ENCODE data around the gene DNAAF1. TPM values are rescaled to one million over a fixed set of nuclear protein-coding genes. Genes with fewer than 3 reads are reported as not detected.

The DNAAF1 gene
- polyA plus RNA-seq, 1 of the 3 experiments (the other 2 are of a cell fraction) = 0.35 TPM

DNA sequence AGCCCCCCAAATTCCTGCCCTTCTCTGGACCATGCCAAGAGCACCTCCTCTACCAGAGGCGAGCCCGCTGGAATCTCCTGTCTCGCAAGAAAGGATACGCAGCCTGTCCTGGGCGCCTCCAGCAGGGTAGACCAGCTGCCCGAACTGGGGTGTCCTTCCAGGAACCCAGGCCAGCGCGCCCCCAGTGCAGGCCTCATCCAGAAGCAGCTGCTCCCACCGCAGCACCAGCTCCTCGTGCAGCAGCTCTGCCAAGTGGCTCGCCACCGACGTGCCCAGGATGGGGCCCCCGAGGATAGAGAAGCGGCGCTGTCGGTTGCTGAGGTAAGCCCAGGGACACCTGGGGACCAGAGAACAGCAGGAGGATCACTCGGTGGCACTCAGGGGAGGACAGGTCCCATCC is 37.0 kb downstream of the DNAAF1 start:
- no peaks in the 10 kb centered on the region for H3K9me3 ChIP-seq
- no peak for DNase-seq
- no peaks in the 10 kb centered on the region for H3F3A ChIP-seq (replicated peaks; ENCODE audit: insufficient read depth)
- H4K20me1 ChIP-seq (ENCODE audit: insufficient read depth) = 0 out of 2 replicates have a peak, but pooled peaks cover 5% of the 10 kb centered on the region
- no peak overlapping the region for H3K27ac ChIP-seq (ENCODE audit: low read depth in 2 of 2, low read length in 1 of 2)
- H3K4me3 ChIP-seq (ENCODE audit: low read depth in 2 of 2, low read length in 1 of 2) = no peak overlapping the region
- H3K9me2 ChIP-seq = no peaks in the 10 kb centered on the region
- no peak overlapping the region for H2AFZ ChIP-seq (ENCODE audit: low read depth)
- peaks cover 33% of the 10 kb centered on the region for H3K79me2 ChIP-seq (ENCODE audit: insufficient read depth)
- H3K36me3 ChIP-seq (replicated peaks in 1 of 2; ENCODE audit: control insufficient read depth in 1 of 2, insufficient read depth in 2 of 2, low read length in 1 of 2) = peaks cover 0 to 65% of the 10 kb centered on the region in 2 experiments
- H3K4me2 ChIP-seq = no peak overlapping the region
- peaks cover 0 to 11% of the 10 kb centered on the region in 2 experiments; a peak in 1 of 4 replicates for H3K4me1 ChIP-seq (ENCODE audit: control insufficient read depth in 1 of 2, insufficient read depth in 2 of 2, low read depth in 1 of 2, low read length in 1 of 2)
- H3K27me3 ChIP-seq (ENCODE audit: insufficient read depth) = no peaks in the 10 kb centered on the region
- no peak overlapping the region for H3K9ac ChIP-seq
- no peak for TF ChIP-seq NRF1 (IDR thresholded peaks at IDR 0.05; ENCODE audit: low read depth, low read length)
- TF ChIP-seq MEF2A (IDR thresholded peaks at IDR 0.05; ENCODE audit: borderline replicate concordance, low read depth) = no peak
- no peak for TF ChIP-seq SIN3A (IDR thresholded peaks at IDR 0.05; ENCODE audit: borderline replicate concordance, low read depth, low read length)
- TF ChIP-seq NFIC (IDR thresholded peaks at IDR 0.05; ENCODE audit: borderline replicate concordance) = no peak
- TF ChIP-seq RAD21 (IDR thresholded peaks at IDR 0.05; ENCODE audit: low read length) = no peak
- TF ChIP-seq FOXJ3 (CRISPR knock-in tag; IDR thresholded peaks at IDR 0.05) = no peak
- TF ChIP-seq RCOR1 (IDR thresholded peaks at IDR 0.05; ENCODE audit: low read length) = no peak
- TF ChIP-seq, protein P1, sequence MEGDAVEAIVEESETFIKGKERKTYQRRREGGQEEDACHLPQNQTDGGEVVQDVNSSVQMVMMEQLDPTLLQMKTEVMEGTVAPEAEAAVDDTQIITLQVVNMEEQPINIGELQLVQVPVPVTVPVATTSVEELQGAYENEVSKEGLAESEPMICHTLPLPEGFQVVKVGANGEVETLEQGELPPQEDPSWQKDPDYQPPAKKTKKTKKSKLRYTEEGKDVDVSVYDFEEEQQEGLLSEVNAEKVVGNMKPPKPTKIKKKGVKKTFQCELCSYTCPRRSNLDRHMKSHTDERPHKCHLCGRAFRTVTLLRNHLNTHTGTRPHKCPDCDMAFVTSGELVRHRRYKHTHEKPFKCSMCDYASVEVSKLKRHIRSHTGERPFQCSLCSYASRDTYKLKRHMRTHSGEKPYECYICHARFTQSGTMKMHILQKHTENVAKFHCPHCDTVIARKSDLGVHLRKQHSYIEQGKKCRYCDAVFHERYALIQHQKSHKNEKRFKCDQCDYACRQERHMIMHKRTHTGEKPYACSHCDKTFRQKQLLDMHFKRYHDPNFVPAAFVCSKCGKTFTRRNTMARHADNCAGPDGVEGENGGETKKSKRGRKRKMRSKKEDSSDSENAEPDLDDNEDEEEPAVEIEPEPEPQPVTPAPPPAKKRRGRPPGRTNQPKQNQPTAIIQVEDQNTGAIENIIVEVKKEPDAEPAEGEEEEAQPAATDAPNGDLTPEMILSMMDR (IDR thresholded peaks at IDR 0.05) = no peak
- no peak for TF ChIP-seq RXRA (IDR thresholded peaks at IDR 0.05; ENCODE audit: borderline replicate concordance, low read depth)
- no peak for TF ChIP-seq TCF12 (IDR thresholded peaks at IDR 0.05)
- no peak for TF ChIP-seq ELF1 (IDR thresholded peaks at IDR 0.05)
- TF ChIP-seq CHD2 (IDR thresholded peaks at IDR 0.05; ENCODE audit: low read length, partially characterized antibody) = no peak
- ChIA-PET POLR2A (no interaction called here), CTCF (interaction anchor here (1.0 to 1.2 kb wide), 2 partner anchors 98 to 116 kb away, joined by 3 to 6 read pairs; no protein-coding TSS in a partner anchor)
- WGBS (ENCODE audit: low lambda C conversion rate) = 95% methylated on average over 9 of the region's 18 CpGs

DNA sequence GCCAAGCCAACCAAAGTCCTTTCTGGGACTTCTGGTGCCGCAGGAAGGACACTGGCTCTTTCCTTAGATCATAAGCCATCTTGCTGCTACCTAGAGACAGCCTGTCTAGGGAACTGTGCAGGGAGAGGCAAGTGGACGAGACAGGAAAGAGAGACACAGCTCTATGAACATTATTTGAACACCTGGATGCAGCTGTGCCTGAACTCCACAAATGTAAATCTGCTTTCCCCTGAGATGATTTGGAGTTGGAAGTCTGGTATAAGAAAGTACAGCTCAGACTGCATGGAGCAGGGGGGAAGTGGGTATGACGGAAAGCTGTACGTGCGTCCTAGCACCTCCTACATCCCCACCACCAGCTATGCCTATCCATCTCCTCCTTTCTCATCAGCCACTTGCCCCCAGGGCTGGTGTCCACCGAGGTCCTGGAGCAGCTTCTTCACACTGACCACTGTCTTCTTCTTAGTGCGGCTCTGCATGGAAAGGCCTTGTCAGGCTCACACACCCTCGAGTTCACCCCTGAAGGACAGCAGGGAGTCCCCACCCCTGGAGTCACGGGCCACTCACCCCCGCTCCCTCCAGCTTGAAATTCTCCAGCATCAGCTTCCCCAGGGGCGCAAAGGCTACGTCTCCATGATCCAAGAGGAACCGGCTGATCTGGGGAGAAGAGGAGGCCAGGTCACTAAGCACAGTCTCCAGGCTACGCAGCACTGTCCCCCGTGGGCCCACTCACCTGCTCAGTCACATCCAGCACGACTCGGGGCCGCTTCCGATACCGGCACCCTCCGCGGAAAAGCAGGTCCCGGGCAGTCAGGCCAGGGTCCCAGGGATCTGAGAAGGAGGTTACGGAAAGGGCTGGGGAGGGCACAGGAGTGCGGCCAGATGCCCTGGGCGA is 37.8 kb downstream of the DNAAF1 start:
- WGBS (ENCODE audit: low lambda C conversion rate) = 97% methylated on average over 23 of the region's 26 CpGs
- no peaks in the 10 kb centered on the region for H3K27me3 ChIP-seq (ENCODE audit: insufficient read depth)
- H3K9ac ChIP-seq = no peak overlapping the region
- H3K36me3 ChIP-seq (replicated peaks in 1 of 2; ENCODE audit: control insufficient read depth in 1 of 2, insufficient read depth in 2 of 2, low read length in 1 of 2) = peaks cover 0 to 65% of the 10 kb centered on the region in 2 experiments
- no peak overlapping the region for H3K4me3 ChIP-seq (ENCODE audit: low read depth in 2 of 2, low read length in 1 of 2)
- 0 out of 2 replicates have a peak, but pooled peaks cover 2% of the 10 kb centered on the region for H4K20me1 ChIP-seq (ENCODE audit: insufficient read depth)
- no peak overlapping the region for H3K4me2 ChIP-seq
- no peak overlapping the region for H3K27ac ChIP-seq (ENCODE audit: low read depth in 2 of 2, low read length in 1 of 2)
- no peaks in the 10 kb centered on the region for H3K9me3 ChIP-seq
- ChIA-PET CTCF (interaction anchor here (0.8 to 2.0 kb wide), 4 partner anchors 8 to 317 kb away, joined by 3 to 14 read pairs (median 4); no protein-coding TSS in a partner anchor), POLR2A (no interaction called here)
- no peaks in the 10 kb centered on the region for H3F3A ChIP-seq (replicated peaks; ENCODE audit: insufficient read depth)
- peaks cover 33% of the 10 kb centered on the region for H3K79me2 ChIP-seq (ENCODE audit: insufficient read depth)
- H2AFZ ChIP-seq (ENCODE audit: low read depth) = no peak overlapping the region
- no peaks in the 10 kb centered on the region for H3K9me2 ChIP-seq
- DNase-seq = no peak
- H3K4me1 ChIP-seq (ENCODE audit: control insufficient read depth in 1 of 2, insufficient read depth in 2 of 2, low read depth in 1 of 2, low read length in 1 of 2) = peaks cover 0 to 11% of the 10 kb centered on the region in 2 experiments; a peak in 1 of 4 replicates
- TF ChIP-seq CHD2 (IDR thresholded peaks at IDR 0.05; ENCODE audit: low read length, partially characterized antibody) = no peak
- no peak for TF ChIP-seq FOXM1 (IDR thresholded peaks at IDR 0.05; ENCODE audit: low read depth)
- no peak for TF ChIP-seq GATA2 (CRISPR knock-in tag; IDR thresholded peaks at IDR 0.05)
- no peak for TF ChIP-seq RCOR1 (IDR thresholded peaks at IDR 0.05; ENCODE audit: low read length)
- TF ChIP-seq MEF2A (IDR thresholded peaks at IDR 0.05; ENCODE audit: borderline replicate concordance, low read depth) = no peak
- TF ChIP-seq REST (IDR thresholded peaks at IDR 0.05; ENCODE audit: low read depth, low read length) = no peak
- TF ChIP-seq USF2 (IDR thresholded peaks at IDR 0.05; ENCODE audit: borderline replicate concordance, low read depth, low read length) = no peak
- no peak for TF ChIP-seq USF1 (IDR thresholded peaks at IDR 0.05; ENCODE audit: borderline replicate concordance, low read depth)
- no peak for TF ChIP-seq YY1 (IDR thresholded peaks at IDR 0.05; ENCODE audit: low read depth)
